ENCODE data around the gene OTUB2. TPM values are rescaled to one million over a fixed set of nuclear protein-coding genes. Genes with fewer than 3 reads are reported as not detected.

Gene OTUB2
- total and polyA plus RNA-seq, 2 of the 8 experiments (the other 6 are each of a cell fraction or from before 2014, with no cell fraction given), result 2.2 to 4.2 TPM

DNA sequence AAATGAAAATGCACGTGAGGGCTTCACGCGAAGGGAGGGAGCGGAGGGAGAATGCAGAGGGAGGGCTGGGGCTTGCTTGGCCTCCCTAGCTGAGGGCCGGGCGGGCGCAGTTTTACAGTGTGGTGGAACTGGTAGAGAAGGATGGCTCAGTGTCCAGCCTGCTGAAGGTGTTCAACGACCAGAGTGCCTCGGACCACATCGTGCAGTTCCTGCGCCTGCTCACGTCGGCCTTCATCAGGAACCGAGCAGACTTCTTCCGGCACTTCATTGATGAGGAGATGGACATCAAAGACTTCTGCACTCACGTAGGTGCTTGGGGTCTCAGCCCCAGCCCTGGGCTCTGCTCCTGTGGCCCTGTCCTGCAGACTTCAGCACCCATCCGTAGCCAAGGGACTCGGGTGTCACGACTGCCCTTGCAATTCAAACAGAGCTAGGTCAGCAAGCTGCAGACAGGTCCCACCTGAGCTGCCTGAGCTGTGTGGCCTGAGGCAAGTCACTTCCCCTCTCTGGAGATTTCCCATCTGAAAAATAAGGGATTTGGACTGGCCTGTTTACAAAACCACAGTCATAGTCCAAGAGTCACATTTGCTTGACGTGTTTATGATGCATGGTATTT, 18.4 kb downstream of the OTUB2 start:
- Histone ChIP-seq H4K8ac (ENCODE audit: extremely low read depth, insufficient read depth, low read length) (no peak overlapping the region), H2BK12ac (ENCODE audit: low read depth, low read length) (no peak overlapping the region), H3K79me1 (ENCODE audit: low read depth, low read length) (no peaks in the 10 kb centered on the region), H2AK5ac (ENCODE audit: low read depth, low read length) (no peak overlapping the region), H3K4me1 (replicated peaks in 1 of 4; ENCODE audit: control insufficient read depth in 3 of 4, insufficient read depth in 4 of 4, low read length in 3 of 4) (no peaks in the 10 kb centered on the region), H2AFZ (ENCODE audit: low read length) (no peak overlapping the region), H2BK20ac (ENCODE audit: low read length) (no peak overlapping the region), H3K18ac (ENCODE audit: extremely low read depth, low read length) (no peak overlapping the region), H3K9me3 (ENCODE audit: insufficient read depth in 2 of 2, low read depth in 1 of 2, low read length in 1 of 2) (no peaks in the 10 kb centered on the region), H4K5ac (ENCODE audit: insufficient read length, low read depth, low read length) (no peak overlapping the region), H3K36me3 (ENCODE audit: control insufficient read depth in 2 of 4, insufficient read depth in 4 of 4, low read length in 3 of 4) (peaks cover 12 to 50% (median 22%) of the 10 kb centered on the region in 4 experiments; a peak in 6 of 8 replicates), H4K91ac (replicated peaks; ENCODE audit: insufficient read length, low read length) (no peak overlapping the region), H4K20me1 (replicated peaks in 1 of 2; ENCODE audit: control insufficient read depth in 1 of 2, insufficient read depth in 2 of 2, low read length in 2 of 2) (peaks cover 0 to 8% of the 10 kb centered on the region in 2 experiments), H3K4me2 (ENCODE audit: insufficient read depth in 1 of 2, low read depth in 2 of 2, low read length in 2 of 2) (no peak overlapping the region), H3K27ac (ENCODE audit: low read depth, low read length) (no peak overlapping the region), H3K4ac (replicated peaks; ENCODE audit: insufficient read length, low read depth, low read length) (no peak overlapping the region), H3K56ac (replicated peaks; ENCODE audit: insufficient read length, low read depth, low read length) (no peak overlapping the region), H2BK5ac (ENCODE audit: low read depth, low read length) (no peak overlapping the region), H3K27me3 (replicated peaks in 1 of 4; ENCODE audit: control insufficient read depth in 3 of 4, extremely low read depth in 1 of 4, insufficient read depth in 3 of 4, low read length in 3 of 4) (no peaks in the 10 kb centered on the region), H2BK15ac (ENCODE audit: low read length) (no peak overlapping the region), H3K14ac (ENCODE audit: insufficient read length) (no peak overlapping the region), H3K9ac (replicated peaks in 1 of 4; ENCODE audit: extremely low read depth in 1 of 4, low read depth in 3 of 4, low read length in 3 of 4) (no peak overlapping the region), H3K79me2 (ENCODE audit: control insufficient read depth in 1 of 2, insufficient read depth in 2 of 2, low read length in 2 of 2) (no peaks in the 10 kb centered on the region), H3K23me2 (ENCODE audit: low read depth, low read length) (no peaks in the 10 kb centered on the region), H3K4me3 (ENCODE audit: extremely low read depth in 1 of 4, insufficient read depth in 2 of 4, low read depth in 3 of 4, low read length in 4 of 4) (no peak overlapping the region), H2BK120ac (replicated peaks; ENCODE audit: low read depth, low read length) (no peak overlapping the region), H3K23ac (ENCODE audit: insufficient read length) (no peak overlapping the region)
- CTCF ChIA-PET (ENCODE audit: partially characterized antibody), result interaction anchor here (0.6 to 0.8 kb wide), 2 partner anchors 20 to 89 kb away, joined by 3 read pairs; no protein-coding TSS in a partner anchor
- DNase-seq (ENCODE audit: low read depth in 1 of 2, low spot score in 2 of 2) (no peak), FAIRE-seq (no peak)
- WGBS, 2 experiments (ENCODE audit: extremely low coverage in 1 of 2, insufficient coverage in 1 of 2, insufficient read length in 1 of 2, insufficient replicate concordance in 2 of 2, low coverage in 1 of 2, low lambda C conversion rate in 2 of 2, missing lambda C conversion rate in 1 of 2), result 92% methylated on average over 20 of the region's 20 CpGs; no CpG with 5 or more reads in 1 of the 2 experiments
- POLR2A ChIA-PET (ENCODE audit: partially characterized antibody), result no interaction called here
- TF ChIP-seq SIX5 (IDR thresholded peaks at IDR 0.05; ENCODE audit: low read depth, low read length) (no peak), KDM4A (IDR thresholded peaks at IDR 0.05; ENCODE audit: low read depth, low read length, severe bottlenecking) (no peak), POLR2A (IDR thresholded peaks at IDR 0.05; ENCODE audit: control extremely low read depth in 1 of 2, low read depth in 2 of 2, low read length in 2 of 2) (no peak), EP300 (IDR thresholded peaks at IDR 0.05; ENCODE audit: borderline replicate concordance in 1 of 2, low read depth in 2 of 2, low read length in 2 of 2) (no peak), FOSL1 (IDR thresholded peaks at IDR 0.05; ENCODE audit: insufficient read depth, low read depth, low read length) (no peak), TAF7 (optimal IDR thresholded peaks at IDR 0.05; ENCODE audit: borderline replicate concordance, low read depth, low read length) (no peak), GTF2F1 (IDR thresholded peaks at IDR 0.05; ENCODE audit: borderline replicate concordance, low read depth, low read length) (no peak), POLR2AphosphoS5 (IDR thresholded peaks at IDR 0.05; ENCODE audit: low read depth, low read length) (no peak), HDAC6 (IDR thresholded peaks at IDR 0.05; ENCODE audit: low read depth, low read length) (no peak), BRCA1 (IDR thresholded peaks at IDR 0.05; ENCODE audit: low read depth, low read length) (no peak), CEBPB (IDR thresholded peaks at IDR 0.05; ENCODE audit: low read depth, low read length) (no peak), CBX5 (IDR thresholded peaks at IDR 0.05; ENCODE audit: low read depth, low read length) (no peak)
- TF ChIP-seq, protein P1, sequence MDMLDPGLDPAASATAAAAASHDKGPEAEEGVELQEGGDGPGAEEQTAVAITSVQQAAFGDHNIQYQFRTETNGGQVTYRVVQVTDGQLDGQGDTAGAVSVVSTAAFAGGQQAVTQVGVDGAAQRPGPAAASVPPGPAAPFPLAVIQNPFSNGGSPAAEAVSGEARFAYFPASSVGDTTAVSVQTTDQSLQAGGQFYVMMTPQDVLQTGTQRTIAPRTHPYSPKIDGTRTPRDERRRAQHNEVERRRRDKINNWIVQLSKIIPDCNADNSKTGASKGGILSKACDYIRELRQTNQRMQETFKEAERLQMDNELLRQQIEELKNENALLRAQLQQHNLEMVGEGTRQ (IDR thresholded peaks at IDR 0.05; ENCODE audit: low read length), result no peak

All from H1 (cell line).